GM12864 (cell line): Measurements from ENCODE around the gene MBD6.
A peak's percentile ranks its signal among the peaks of the same experiment; 100 is the strongest.
"Not testable (repeated sequence)": the region's sequence is repeated elsewhere in the genome, so short reads cannot be mapped to it uniquely, and the experiment has no call there.

Experiments used
- DNase-seq: peaks from one replicate; pipeline ENCODE4 v3.0.0-alpha.2; 2011; ENCODE audit warnings: low read depth
- H3K4me3 ChIP-seq: 2 replicates; pipeline ENCODE4 v1.5.1; 2011; ENCODE audit warnings: mild to moderate bottlenecking, low read depth, low read length, control low read depth
- CTCF ChIP-seq: IDR thresholded peaks from 2 replicates; pipeline ENCODE4 v1.5.1; 2011; ENCODE audit warnings: low read depth, mild to moderate bottlenecking, moderate library complexity, low read length, control low read depth, inconsistent platforms; ENCODE audit errors: missing control alignments

MBD6 gene

GRCh38 chr12:57488402-57489156, 34.0 kb upstream of the MBD6 start:
- no peak for DNase-seq
- H3K4me3 ChIP-seq, result peak overlapping the region; percentile 97
- TF ChIP-seq CTCF, result no peak

GRCh38 chr12:57489157-57489641, 33.4 kb upstream of the MBD6 start:
- H3K4me3 ChIP-seq, result peak overlapping the region; percentile 97
- DNase-seq, result no peak
- TF ChIP-seq CTCF, result no peak

- no peak overlapping the region for H3K4me3 ChIP-seq
- no peak for TF ChIP-seq CTCF
- no peak for DNase-seq
Measured at GRCh38 chr12:57490126-57490525, 32.5 kb upstream of the MBD6 start.

- H3K4me3 ChIP-seq, result no peak overlapping the region
- TF ChIP-seq CTCF, result peak; percentile 34
- no peak for DNase-seq
Measured at GRCh38 chr12:57491393-57492280, 31.0 kb upstream of the MBD6 start.

GRCh38 chr12:57495051-57495701, 27.4 kb upstream of the MBD6 start:
- not testable (repeated sequence) for DNase-seq, H3K4me3 ChIP-seq

GRCh38 chr12:57496822-57497221, 25.8 kb upstream of the MBD6 start:
- DNase-seq, result no peak
- TF ChIP-seq CTCF, result no peak
- no peak overlapping the region for H3K4me3 ChIP-seq
